Fibroblast of lung (primary cell): Measurements from ENCODE around the gene ZNF581.

Experiments used
- CTCF ChIP-seq, 2 donors: IDR thresholded peaks in 1 of 2; conservative IDR thresholded peaks in 1 of 2; 1 replicate in 1 of 2; 2 replicates in 1 of 2; pipeline ENCODE4 v1.5.1; 2011 to 2012; ENCODE audit warnings: low read length in 2 of 2, control low read depth in 1 of 2, inconsistent platforms in 1 of 2, low read depth in 1 of 2, mild to moderate bottlenecking in 1 of 2
- EZH2 ChIP-seq: IDR thresholded peaks from 2 replicates; pipeline ENCODE4 v1.5.1; 2012; ENCODE audit warnings: low read length, control low read depth, mild to moderate bottlenecking; ENCODE audit errors: missing control alignments

GRCh38 chr19:55613930-55614710, 29.3 kb upstream of the ZNF581 start:
- TF ChIP-seq EZH2 (no peak), CTCF (conservative IDR thresholded peaks at IDR 0.05 in 1 of 2, IDR thresholded peaks at IDR 0.05 in 1 of 2; ENCODE audit: low read depth in 1 of 2, low read length in 2 of 2) (no peak)
